Tongue (tissue), 2 donors: ENCODE measurements around the gene ITK. TPM values are rescaled to one million over a fixed set of nuclear protein-coding genes. Genes with fewer than 3 reads are reported as not detected.

Experiments
- DNase-seq: peaks from one replicate; pipeline ENCODE4 v3.0.0-alpha.2; 2015
- total RNA-seq: library from RNA; depleted of rRNA; stranded (reverse); fragments of >200 nt; gene quantifications from one replicate; pipeline ENCODE4 v1.2.3, GENCODE V29; 2014

ITK gene
- total RNA-seq, result 4.4 TPM

DNA sequence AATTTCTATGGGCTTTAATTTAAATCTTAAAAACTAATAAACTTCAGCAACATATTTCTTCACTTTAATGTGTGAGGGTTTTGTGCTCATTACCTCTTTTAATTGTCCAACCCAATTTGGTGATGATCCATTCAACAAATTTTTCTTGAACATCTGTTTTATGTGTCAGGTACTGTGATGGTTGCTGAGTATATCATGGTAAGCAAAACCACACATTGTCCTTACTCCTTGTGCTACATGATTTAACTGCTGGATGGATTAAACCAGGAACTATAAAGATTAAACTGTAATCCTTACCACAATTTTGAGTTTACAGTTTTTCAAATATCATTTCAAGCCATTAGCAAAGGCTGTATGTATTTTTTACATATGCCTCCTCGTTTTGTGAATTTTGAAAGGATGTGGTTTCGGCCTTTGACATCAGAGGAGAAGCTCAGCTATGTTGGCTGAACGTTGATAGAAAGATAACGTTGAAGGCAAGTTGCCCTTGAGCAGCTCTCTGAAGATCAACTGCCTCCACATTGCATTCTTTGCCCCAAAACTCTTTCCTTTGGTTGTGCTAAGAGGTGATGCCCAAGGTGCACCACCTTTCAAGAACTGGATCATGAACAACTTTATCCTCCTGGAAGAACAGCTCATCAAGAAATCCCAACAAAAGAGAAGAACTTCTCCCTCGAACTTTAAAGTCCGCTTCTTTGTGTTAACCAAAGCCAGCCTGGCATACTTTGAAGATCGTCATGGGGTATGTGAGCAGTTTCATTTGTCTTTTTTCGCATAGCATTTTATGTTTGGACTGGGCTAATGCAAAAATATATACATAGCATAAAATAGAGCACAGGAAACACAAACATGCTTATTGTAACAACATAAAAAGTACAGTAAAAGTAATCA is at the start of gene ITK:
TSS of gene ITK (plus strand) at position 467 of the 891 bp plus-strand sequence. CDS start at position 605, 138 bp downstream.
- no peak for DNase-seq

DNA sequence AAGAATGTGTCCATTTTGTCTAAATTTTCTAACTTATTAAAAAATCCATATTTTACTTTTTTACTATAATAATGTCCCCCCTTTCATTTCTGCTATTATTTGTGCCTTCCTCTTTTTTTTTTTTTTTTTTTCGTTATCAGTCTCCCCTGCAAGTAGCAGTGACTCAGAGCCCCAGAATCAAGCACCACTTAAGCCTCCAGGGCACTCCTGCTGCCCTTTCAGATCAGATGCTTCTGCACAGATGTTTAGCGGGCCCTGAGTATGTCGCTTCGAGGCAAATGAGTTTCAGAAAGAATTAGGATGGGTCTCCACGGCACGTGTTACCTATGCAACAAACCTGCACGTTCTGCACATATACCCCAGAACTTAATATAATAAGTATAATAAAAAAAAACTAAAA is 49.7 kb upstream of the ITK start:
- DNase-seq, result no peak

DNA sequence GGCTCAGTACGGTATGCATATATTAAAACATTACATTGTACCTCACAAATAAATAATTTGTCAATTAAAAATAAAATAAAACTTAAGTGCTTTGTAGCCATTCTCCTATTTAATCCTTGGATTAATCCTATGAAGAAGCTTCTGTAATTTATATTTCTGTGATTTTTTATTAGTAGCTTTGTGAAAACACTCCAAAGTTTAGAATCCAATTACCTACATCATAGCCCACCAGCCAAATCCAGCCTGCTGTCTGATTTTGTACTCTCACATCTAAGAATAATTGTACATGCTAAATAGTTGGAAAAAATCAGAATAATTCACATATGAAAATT is 48.4 kb upstream of the ITK start:
- DNase-seq, result no peak

DNA sequence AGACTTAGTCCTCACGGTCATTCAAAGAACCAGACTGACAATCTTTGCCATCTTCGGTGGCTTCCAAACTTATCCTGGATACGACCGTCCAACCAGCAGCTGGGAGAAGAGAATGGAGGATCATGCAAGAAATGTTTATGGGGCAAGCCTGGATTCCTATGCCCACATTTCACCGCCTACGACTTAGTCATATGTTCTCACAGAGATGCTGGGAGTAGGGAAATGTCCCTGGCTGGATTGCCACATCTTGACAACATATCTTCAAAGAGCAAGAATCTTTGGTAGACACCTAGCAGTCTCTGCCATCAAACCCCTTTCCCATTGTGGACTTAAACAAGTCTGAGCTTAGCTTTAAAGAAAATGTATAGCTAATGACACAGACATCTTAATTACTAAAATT is 42.9 kb upstream of the ITK start:
- DNase-seq, result no peak

DNA sequence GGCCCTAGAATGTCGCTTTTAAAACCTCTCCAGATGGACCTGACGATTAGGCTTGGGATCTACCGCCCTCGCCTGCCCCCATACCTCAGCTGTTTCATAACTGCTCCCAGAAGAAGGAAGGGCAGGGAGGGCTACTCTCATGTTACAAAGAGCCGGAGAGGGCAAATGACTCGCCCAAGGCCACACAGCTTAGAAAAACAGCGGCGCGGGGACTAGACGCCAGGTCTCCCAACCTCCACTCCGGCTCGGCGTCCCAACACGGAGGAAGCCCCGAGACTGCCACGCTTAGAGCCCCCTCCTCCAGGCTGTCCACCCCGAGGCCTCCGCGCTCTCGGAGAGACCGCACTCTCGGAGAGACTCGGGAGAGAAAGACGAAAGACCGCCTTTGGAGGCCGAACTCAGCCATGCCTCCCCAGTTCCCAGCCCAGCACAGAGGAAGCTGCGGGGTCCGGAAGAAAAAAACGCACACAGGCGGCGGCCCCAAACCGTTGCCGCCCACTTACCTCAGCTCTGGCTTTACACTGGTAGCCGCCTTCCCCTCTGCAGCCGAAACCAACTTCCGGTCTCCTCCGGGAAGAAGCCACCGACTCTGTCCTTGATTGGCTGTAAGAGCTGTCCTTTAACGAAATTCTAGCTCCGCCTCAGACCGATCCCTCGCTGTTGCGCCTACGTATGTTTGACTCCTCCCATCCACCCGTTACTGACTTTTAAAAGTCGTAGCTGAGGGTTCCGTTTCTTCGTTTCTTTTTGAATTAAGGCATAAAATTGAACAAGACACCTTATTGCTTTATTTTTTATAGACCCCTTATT is 38.1 kb upstream of the ITK start, which contains the start of gene MED7:
TSS of gene MED7 (minus strand) at position 549 of the 810 bp plus-strand sequence. CDS start 3,434 bp downstream, outside the sequence.
- peak; percentile 100 for DNase-seq

DNA sequence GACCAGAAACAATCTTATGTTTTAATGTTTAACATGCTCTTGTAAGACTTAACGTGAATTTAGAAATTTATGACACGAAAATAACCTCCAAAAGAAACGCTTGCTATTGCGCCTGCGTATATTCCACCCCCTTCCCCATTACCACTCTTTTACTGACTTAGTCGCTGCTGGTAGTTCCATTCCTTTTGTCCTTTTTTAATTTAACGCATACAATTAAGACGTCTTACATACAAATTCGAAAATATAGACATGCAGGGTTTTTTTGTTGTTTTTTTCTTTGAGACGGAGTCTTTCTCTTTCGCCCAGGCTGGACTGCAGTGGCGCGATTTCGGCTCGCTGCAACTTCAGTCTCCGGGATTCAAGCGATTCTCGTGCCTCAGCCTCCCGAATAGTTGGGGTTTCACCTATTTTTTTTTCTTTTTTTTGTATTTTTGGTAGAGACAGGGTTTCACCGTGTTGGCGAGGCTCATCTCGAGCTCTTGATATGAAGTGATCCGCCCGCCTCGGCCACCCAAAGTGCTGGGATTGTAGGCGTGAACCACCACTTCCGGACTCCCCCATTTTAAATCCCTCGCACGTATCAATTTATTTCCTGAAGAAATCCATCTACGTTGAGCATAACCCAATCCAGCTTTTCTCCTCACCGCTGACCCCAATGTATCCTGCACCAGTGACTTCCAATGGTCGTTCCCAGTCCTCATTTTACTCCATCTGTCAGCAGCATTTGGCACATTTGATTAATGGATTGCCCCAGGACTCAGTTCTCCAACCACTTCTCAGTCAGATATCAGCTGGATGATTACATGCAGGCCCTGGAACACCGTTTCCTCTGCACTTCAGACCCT is 37.3 kb upstream of the ITK start:
- peak; percentile 72 for DNase-seq

DNA sequence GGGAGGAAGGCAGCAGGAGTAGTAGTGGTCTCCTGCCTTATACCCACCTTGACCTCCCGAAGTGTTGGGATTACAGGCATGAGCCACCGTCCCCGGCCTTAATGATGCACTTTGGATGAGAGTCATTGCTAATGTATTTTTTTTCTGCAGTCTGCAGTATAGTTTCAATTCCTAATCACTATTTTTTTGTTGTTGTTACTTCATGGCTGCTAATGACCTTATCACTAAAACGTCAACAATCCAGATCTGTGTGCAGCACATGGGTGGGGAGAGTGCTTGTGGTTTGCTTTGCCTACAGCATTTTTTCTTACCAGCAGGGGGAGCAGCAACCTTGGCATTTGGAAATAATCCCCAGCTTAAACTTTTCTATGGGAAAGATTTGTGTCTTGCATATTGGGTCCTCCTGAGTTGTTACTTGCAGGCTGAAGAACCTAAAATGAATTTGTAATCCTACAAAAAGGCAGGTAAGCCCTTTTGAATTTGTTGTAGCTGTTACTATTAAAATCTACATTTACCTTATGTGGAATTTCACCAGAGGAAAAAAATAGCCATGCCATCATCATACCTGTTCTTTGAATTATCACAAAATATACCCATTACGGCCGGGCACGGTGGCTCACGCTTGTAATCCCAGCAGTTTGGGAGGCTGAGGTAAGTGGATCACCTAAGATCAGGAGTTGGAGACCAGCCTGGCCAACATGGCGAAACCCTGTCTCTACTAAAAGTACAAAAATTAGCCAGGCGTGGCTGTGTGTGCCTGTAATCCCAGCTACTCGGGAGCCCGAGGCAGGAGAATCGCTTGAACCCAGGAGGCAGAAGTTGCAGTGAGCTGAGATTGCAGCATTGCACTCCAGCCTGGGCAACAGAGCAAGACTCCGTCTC is 31.7 kb upstream of the ITK start:
- DNase-seq, result peak; percentile 89

DNA sequence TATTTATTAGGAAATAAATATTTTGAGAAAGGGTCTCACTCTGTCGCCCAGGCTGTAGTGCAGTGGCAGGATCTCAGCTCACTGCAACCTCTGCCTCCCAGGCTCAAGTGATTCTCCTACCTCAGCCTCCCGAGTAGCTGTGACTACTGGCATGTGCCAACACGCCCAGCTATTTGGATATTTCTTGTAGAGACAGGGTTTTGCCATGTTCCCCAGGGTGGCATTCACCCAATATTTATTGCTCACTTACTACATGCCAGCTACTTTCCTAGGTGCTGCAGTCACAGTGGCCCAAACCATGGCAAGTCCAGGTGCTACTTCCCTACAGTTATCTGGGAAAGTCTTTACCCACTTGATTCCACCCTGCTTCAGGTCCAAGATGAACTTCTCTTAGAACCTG is 29.6 kb upstream of the ITK start:
- no peak for DNase-seq

DNA sequence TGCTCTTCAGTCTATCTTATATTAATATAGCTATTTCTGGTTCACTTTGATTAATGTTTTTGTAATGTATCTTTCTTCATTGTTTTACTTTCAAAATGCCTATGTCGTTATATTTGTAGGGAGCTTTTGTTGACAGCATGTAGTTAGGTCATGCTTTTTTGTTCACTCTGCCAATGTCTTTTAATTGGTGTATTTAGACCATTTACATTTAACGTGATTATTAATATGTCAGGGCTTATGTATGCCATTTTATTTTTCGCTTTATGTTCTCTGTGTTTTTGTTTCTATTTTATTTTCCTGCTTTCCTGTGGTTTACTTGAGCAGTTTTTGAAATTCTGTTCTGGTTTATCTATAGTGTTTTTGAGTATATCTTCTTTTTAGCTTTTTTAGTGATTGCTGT is 25.3 kb upstream of the ITK start:
- DNase-seq, result no peak

DNA sequence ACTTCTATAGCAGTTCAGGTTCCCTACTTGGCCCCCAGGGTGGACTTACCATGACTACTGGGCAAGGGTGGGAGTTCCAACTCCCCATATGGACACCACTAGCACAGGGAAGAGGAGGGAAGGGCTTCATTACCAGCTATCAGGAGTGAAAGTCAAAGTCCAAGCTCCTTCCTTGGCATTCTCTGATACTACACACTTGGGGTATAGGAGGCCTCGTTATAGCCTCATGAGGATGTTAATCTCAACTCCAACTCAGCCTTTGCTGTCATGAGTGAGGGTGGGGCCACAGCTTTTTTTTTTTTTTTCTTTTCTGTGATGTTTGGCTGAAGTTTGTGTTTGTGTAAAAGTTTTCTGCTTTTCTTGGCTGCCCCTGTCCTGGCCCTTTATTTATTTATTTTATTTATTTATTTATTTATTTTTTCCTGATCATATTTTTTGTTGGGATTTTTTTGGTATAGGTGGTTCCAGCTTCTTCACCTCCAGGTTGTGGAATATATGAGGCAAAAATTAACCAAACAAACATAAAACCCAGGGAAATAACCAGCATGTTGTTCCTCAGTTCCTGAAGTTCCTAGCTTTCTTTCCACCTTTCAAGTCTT is 23.2 kb upstream of the ITK start:
- no peak for DNase-seq

DNA sequence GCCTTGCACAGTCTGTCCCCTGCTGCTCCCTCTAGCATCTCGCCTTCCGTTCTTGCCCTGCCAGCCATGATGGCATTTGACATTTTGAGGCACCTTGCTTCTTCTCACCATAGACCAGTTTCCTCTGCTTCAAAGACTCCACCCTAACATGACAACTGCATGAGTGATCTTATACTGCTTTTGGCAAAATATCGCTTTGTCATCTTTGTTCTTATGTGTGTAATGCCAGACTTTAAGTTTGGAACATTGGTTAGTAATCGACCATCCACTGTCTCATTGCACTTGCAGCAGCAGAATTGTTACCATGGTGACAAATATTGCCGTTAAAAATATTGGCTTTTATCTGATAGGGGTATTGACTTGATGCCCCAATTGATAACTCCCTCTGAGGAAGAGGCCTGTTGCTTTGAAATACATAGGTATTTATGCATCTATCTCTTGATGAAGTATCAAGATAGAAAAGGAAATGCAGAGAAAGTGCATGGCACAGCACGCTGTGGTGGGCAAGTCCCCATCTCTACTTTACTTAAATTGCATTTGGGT is 21.4 kb upstream of the ITK start:
- no peak for DNase-seq

DNA sequence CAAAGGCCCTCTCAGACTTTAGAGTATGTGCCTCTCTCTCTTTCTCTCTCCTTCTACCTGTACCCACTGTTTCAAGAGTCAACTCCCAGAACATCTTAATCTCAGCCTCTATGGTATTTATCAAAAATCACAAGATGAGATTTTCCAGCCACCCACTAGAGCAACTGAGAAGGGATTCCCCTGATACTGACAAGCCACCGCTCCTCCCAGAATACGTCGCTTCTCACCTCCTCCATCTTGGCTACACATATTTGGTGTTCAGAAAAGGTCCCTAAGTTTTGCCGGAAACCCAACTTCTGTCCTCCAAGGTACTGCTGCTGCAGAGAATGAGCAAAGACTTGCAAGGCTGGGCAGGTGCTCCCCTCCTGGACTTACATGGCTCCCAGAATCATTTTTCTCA is 20.6 kb upstream of the ITK start:
- DNase-seq, result no peak

DNA sequence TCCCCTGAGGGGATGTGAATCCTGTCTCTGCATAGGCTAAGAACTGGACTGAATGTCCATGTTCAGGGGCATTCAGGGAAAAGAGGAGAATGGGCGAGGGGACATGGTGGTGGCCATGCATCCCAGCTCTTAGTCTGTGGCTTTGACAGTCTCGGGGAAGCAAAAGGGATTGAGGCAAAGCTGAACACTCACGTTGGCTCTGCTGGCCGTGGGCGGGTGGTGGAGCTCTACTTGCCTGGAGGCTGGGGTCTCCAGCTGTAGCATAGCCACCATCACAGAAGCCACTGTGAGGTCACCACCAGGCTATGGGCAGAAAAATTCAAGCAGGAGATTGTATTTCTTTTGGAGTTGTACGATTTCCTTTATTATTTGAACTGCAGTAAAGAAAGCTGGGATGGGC is 18.6 kb upstream of the ITK start:
- DNase-seq, result no peak

DNA sequence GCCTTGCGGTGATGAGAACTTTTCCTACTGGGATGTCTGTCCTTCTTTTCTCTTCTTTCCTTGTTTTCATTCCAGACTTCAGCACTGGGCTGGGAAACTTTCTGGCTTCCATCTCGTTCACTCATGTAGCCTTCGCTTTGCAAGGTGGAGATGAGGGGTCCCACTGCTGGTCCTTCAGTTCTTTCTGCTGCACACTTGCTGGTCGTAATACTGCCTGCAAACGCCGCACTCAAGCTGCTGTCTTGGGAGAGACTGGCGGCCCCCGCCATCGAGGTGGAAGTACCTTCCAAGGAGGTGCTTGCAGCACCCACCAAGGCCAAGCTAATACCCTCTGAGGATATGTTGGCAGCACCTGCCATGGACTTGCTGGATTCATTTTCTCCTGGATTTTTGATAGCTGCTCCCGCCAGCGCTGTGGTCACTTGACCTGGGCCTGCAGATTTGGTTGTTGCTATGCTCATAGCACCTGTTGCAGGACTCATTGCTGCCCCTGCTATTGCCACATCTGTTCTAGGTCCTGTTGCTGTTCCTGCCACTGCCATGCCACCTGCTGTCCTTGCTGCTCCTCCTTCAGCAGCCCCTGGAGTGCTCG is 17.6 kb upstream of the ITK start:
- DNase-seq, result no peak

DNA sequence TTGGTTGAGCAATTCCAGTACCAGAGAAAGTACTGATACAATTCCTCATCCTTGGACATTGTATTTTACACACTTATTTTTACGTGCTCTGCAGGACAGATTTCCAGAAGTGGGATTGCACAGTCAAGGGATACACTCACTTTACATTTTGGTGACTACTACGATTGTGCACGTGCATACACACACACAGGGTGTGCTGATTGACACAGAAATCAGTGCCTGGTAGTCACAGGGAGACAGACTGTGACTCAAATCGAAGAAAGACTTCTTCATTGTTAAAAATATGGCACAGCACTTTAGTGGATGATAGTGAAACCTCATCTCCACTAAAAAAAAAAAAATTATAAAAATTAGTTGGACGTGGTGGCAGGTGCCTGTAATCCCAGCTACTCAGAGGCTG is 16.1 kb upstream of the ITK start:
- no peak for DNase-seq

DNA sequence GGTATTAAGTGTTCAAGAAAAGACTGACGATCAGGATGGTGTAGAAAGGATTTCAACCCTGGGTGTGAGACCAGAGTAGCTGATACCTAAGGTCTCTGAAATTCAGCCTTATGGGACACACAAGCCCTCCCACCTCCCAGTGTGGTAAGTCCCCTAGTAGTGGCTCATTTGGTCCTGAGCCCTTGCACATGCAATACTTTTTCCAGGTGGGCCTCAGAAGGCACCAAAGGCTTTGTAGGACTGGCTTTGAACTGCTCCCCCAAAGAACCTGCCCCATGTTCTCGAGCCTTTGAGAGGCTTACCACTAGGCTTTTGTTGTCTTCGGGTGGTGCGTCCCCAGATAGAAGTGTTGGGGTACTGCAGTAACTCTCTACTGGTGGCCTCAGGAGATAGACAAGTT is 15.4 kb upstream of the ITK start:
- no peak for DNase-seq

DNA sequence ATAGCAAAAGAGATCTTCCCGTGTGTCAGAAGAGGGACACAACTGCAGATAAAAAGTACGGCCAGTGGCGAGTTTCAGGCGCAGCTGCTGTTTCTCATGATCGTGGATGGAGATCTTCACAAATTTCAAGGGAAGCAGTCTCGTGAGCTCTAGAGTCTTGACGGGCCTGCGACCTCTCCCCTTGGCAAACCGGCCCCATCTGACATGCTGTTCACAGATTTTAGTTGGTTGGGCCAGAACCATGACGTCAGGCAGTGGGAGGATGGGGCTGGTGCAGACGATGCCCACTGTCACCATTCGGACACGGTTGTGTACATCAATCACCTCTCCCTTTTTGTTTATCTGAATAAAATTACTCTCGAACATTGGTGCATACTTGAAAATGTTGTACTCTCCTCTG is 15.0 kb upstream of the ITK start:
- DNase-seq, result no peak

DNA sequence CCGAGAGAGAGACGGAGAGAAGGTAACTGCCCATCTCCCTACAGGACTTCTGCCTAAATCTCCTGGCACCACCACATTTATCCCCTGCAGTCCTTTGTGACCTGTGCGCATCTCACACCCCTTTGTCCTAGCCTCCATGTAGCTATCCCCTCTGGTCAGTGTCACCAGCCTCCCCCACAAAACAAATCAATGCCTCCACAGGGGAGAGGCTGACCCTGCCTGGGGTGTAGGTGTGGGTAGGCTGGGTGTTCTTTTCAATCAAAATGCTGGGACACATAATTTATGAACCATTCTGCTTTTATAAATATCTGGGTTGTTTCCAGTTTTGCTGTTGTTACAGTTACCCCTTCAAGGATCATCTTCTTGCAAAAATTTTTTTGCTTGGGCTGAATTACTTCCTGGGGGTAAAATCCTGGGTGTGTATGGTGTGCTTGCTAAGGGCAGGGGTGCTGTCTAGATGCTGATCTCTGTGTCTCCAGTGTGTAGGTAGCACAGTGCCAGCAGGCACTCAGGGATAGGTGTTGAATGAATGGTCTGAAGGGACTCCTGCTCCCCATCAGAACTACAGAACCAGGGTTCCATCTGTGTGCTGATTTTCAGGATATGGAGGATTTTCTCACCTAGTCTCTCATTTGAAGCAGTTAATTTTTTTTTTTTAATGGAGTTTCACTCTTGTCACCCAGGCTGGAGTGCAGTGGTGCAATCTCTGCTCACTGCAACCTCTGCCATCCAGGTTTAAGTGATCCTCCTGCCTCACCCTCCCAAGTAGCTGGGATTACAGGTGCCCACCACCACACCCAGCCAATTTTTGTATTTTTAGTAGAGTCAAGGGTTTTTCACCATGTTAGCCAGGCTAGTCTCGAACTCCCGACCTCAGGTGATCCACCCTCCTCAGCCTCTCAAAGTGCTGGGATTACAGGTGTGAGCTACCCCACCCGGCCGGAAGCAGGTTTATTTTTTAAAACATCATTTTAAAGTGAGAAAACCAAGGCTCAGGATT is 14.1 kb upstream of the ITK start, which contains the start of gene GARIN3:
TSS of gene GARIN3 (minus strand) at position 51 of the 1,000 bp plus-strand sequence. CDS start 96 bp downstream, outside the sequence.
- no peak for DNase-seq

DNA sequence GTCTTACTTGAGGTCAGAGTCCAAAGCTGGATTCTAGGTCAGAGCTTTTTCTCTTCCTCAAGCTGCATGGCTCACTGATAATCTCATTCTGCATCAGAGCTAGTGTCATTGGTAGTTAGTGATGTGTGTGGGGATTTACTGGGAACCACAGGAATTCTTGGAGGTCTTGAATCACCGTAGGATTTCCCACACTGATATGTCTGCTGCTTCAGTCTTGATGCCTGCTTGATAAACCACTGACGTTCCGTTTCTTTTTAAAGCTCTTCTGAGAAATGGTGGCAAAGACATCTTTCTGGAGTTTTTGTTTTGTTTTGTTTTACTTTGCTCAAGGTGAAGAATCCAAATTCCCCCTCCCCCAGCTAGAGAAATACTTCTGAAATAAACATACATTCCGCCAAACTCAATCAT is 13.4 kb upstream of the ITK start:
- no peak for DNase-seq
